D721Med (cell line): Measurements from ENCODE around the gene DCHS2.

Source experiments
- DNase-seq: peaks from one replicate; pipeline ENCODE4 v3.0.0; 2011; ENCODE audit warnings: low spot score; ENCODE audit not compliant: insufficient read length
- FAIRE-seq: peaks from 2 replicates; lab custom pipeline; 2011; peaks lifted over from hg19 to GRCh38; lab: Jason Lieb, UNC
- CTCF ChIP-seq: IDR thresholded peaks from 2 replicates; pipeline ENCODE4 v1.5.1; 2012; ENCODE audit warnings: mild to moderate bottlenecking, control low read depth; ENCODE audit not compliant: insufficient read depth; ENCODE audit errors: missing control alignments

The DCHS2 gene

GRCh38 chr4:154519214-154519613, 27.6 kb upstream of the DCHS2 start:
- DNase-seq, result no peak
- no peak for FAIRE-seq

DNA sequence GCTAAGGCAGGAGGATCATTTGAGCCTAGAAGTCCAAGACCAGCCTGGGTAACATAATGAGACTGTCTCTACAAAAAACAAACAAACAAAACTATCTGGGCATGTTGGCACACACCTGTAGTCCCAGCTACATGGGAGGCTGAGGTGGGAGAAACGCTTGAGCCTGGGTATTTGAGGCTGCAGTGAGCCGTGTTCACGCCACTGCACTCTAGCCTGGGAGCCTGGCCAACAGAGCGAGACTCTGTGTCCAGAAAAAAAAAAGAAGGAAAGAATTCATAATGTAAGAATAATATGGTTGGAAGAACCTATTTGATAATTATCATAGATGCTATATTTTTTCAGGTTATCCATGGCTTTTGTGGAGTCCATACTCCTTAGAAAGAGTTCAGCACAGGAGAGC, 26.0 kb upstream of the DCHS2 start:
- no peak for DNase-seq
- no peak for FAIRE-seq
- TF ChIP-seq CTCF, result no peak

More at GRCh38 chr4:154519214-154519613, 27.6 kb upstream of the DCHS2 start:
- TF ChIP-seq CTCF, result no peak

- FAIRE-seq (no peak), DNase-seq (no peak)
- TF ChIP-seq CTCF, result no peak
Measured at GRCh38 chr4:154516318-154517029, 24.9 kb upstream of the DCHS2 start.

DNA sequence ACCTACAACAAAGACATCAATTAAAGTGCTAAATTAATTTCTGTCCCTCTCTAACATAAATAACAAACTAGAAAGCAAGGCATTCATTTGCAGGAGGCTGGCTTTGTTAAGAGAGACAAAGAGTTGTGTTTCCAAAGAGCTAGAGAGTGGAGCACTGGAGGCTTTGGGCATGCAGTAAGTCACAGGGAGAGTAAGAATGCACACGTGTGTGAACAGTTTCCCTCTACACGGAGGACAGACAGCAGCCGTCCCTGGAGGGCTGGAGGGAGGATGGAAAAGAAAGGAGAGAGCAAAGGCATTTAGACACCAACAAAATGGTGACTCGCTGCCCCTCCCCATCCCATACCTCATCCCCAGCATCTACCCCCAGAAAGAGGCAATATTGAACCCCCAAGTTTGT, 20.4 kb upstream of the DCHS2 start:
- FAIRE-seq (no peak), DNase-seq (no peak)
- TF ChIP-seq CTCF, result no peak

DNA sequence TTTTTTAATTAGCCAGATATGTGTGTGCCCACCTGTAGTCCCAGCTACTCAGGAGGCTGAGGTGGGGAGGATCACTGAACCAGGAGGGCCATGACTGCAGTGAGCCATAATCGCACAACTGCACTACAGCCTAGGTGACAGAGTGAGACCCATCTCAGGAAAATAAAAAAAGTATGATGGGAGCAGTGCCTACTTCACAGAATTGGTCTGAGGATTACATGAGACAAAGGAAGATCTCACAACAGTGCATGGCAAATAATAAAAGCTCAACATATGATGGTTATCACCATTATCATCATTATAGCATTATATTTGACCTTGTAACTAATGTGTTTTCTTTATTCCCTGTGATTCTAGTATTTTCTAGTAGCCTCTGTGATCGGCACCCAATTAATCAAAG, 19.9 kb upstream of the DCHS2 start:
- FAIRE-seq, result no peak
- no peak for TF ChIP-seq CTCF
- DNase-seq, result no peak

DNA sequence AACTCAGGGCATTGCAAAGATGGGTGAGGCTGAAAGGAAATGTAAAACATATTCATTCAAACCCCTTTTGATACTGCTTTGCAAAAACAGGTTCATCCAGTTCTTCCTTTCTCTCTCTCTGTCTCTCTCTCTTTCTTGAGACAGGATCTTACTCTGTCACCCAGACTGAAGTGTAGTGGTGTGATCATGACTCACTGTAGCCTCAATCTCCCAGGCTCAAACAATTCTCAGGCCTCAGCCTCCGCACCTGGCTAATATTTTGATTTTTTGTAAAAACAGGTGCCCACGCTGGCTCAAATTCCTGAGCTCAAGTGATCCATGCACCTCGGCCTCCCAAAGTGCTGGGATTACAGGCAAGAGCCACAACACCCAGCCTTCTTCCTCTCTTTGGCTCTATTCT, 15.6 kb upstream of the DCHS2 start:
- DNase-seq (no peak), FAIRE-seq (no peak)

More for the DNA sequence above, 15.6 kb upstream of the DCHS2 start:
- TF ChIP-seq CTCF, result no peak
